Measurements from ENCODE around the gene XPO4. TPM values are rescaled to one million over a fixed set of nuclear protein-coding genes. Genes with fewer than 3 reads are reported as not detected.

The XPO4 gene
- total RNA-seq, 1 experiment from 2014 or later: 39.9 TPM

GRCh38 chr13:20772401-20773131 lies 130.0 kb downstream of the XPO4 start:
- TF ChIP-seq, protein P1, sequence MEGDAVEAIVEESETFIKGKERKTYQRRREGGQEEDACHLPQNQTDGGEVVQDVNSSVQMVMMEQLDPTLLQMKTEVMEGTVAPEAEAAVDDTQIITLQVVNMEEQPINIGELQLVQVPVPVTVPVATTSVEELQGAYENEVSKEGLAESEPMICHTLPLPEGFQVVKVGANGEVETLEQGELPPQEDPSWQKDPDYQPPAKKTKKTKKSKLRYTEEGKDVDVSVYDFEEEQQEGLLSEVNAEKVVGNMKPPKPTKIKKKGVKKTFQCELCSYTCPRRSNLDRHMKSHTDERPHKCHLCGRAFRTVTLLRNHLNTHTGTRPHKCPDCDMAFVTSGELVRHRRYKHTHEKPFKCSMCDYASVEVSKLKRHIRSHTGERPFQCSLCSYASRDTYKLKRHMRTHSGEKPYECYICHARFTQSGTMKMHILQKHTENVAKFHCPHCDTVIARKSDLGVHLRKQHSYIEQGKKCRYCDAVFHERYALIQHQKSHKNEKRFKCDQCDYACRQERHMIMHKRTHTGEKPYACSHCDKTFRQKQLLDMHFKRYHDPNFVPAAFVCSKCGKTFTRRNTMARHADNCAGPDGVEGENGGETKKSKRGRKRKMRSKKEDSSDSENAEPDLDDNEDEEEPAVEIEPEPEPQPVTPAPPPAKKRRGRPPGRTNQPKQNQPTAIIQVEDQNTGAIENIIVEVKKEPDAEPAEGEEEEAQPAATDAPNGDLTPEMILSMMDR (conservative IDR thresholded peaks at IDR 0.05; ENCODE audit: low read depth, low read length): no peak
- TF ChIP-seq EZH2phosphoT487 (IDR thresholded peaks at IDR 0.05; ENCODE audit: borderline replicate concordance, low read length) (no peak), EZH2 (IDR thresholded peaks at IDR 0.05; ENCODE audit: low read length, unreplicated experiment) (no peak)
- Histone ChIP-seq H3K9me3 (ENCODE audit: low read length) (no peaks in the 10 kb centered on the region), H3K27me3 (ENCODE audit: low read length) (no peaks in the 10 kb centered on the region), H3K9me2 (replicated peaks; ENCODE audit: low read length) (no peaks in the 10 kb centered on the region), H3K4me3 (ENCODE audit: low read length) (peak overlapping the region; percentile 77), H4K20me1 (ENCODE audit: low read length) (no peaks in the 10 kb centered on the region), H3K27ac (ENCODE audit: low read length) (peak overlapping the region; percentile 65), H3K4me2 (ENCODE audit: low read length) (peak overlapping the region; percentile 90), H3K36me3 (ENCODE audit: low read depth, low read length) (peaks cover 20% of the 10 kb centered on the region; the same call in 1 of the 2 replicates), H3F3A (ENCODE audit: low read length, unreplicated experiment) (no peaks in the 10 kb centered on the region), H2AFZ (ENCODE audit: low read length) (peak overlapping the region; percentile 90), H3K9ac (ENCODE audit: low read length) (peak overlapping the region; percentile 94), H3K4me1 (ENCODE audit: insufficient read depth, low read length) (peaks cover 13% of the 10 kb centered on the region), H3K79me2 (ENCODE audit: low read length) (peaks cover 23% of the 10 kb centered on the region)
- DNase-seq (no peak), ATAC-seq (no peak)
- no TSS peak for BruUV-seq (replicated peaks)
- ChIA-PET CTCF (no interaction called here), POLR2A (ENCODE audit: unreplicated experiment) (no interaction called here)
- intact Hi-C loops (cut with micrococcal nuclease): loop anchor here (5.0 kb wide), 1 partner anchor 580 kb away; the partner anchor contains the start of gene GJB2

DNA sequence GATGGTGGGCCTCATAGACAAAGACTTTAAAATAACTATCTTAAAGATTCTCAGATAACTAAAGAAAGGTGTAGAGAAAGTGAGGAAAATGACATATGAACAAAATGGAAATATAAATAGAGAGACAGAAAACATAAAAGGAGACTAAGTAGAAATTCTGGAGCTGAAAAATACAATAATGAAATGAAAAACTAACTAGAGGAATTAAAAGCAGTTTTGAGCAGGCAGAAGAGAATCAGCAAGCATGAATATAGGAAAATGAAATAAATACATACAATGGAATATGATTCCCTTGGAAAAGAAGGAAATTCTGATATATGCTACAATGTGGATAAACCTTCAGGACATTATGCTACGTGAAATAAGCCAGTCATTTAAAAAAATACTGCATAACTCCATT lies 132.7 kb downstream of the XPO4 start:
- ChIA-PET POLR2A (ENCODE audit: unreplicated experiment) (no interaction called here), CTCF (no interaction called here)
- Histone ChIP-seq H3K4me2 (ENCODE audit: low read length) (no peak overlapping the region), H3K9ac (ENCODE audit: low read length) (no peak overlapping the region), H3K9me2 (replicated peaks; ENCODE audit: low read length) (no peaks in the 10 kb centered on the region), H3K4me3 (ENCODE audit: low read length) (no peak overlapping the region), H3K27ac (ENCODE audit: low read length) (no peak overlapping the region), H4K20me1 (ENCODE audit: low read length) (no peaks in the 10 kb centered on the region), H3K36me3 (ENCODE audit: low read depth, low read length) (peaks cover 20% of the 10 kb centered on the region; the same call in 1 of the 2 replicates), H2AFZ (ENCODE audit: low read length) (no peak overlapping the region), H3K27me3 (ENCODE audit: low read length) (no peaks in the 10 kb centered on the region), H3K4me1 (ENCODE audit: insufficient read depth, low read length) (peaks cover 13% of the 10 kb centered on the region), H3F3A (ENCODE audit: low read length, unreplicated experiment) (no peaks in the 10 kb centered on the region), H3K9me3 (ENCODE audit: low read length) (no peaks in the 10 kb centered on the region), H3K79me2 (ENCODE audit: low read length) (peaks cover 23% of the 10 kb centered on the region)
- intact Hi-C loops (cut with micrococcal nuclease): loop anchor here (5.0 kb wide), 1 partner anchor 578 kb away; the partner anchor contains the start of gene GJB2
- BruUV-seq (replicated peaks): no TSS peak
- ATAC-seq (no peak), DNase-seq (no peak)
- TF ChIP-seq EZH2 (IDR thresholded peaks at IDR 0.05; ENCODE audit: low read length, unreplicated experiment) (no peak), EZH2phosphoT487 (IDR thresholded peaks at IDR 0.05; ENCODE audit: borderline replicate concordance, low read length) (no peak)
- TF ChIP-seq, protein P1 (conservative IDR thresholded peaks at IDR 0.05; ENCODE audit: low read depth, low read length): no peak

DNA sequence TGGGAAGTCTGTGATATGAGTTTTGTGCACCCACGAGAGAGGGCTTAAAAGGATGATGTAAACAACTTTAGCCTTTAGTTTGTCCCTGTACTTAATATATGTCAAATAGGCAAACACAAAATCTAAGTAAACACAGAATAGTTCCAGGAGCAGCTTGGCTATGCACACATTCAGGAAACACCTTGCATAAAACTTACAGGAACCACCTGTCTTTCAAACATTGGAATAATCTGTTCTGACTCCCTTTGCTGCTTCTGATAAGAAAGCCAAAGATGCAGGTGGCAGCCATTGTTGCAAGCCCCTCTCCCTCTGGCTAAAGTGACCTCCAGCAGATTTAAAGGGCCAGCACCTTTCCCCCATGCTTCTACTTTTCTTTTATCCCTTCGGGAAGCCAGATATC lies 133.5 kb downstream of the XPO4 start:
- no TSS peak for BruUV-seq (replicated peaks)
- Histone ChIP-seq H4K20me1 (ENCODE audit: low read length) (no peaks in the 10 kb centered on the region), H3K4me2 (ENCODE audit: low read length) (no peak overlapping the region), H3K79me2 (ENCODE audit: low read length) (peaks cover 23% of the 10 kb centered on the region), H3K4me1 (ENCODE audit: insufficient read depth, low read length) (peaks cover 13% of the 10 kb centered on the region), H3K36me3 (ENCODE audit: low read depth, low read length) (peaks cover 20% of the 10 kb centered on the region; the same call in 1 of the 2 replicates), H2AFZ (ENCODE audit: low read length) (no peak overlapping the region), H3K9me3 (ENCODE audit: low read length) (no peaks in the 10 kb centered on the region), H3K4me3 (ENCODE audit: low read length) (no peak overlapping the region), H3K27me3 (ENCODE audit: low read length) (no peaks in the 10 kb centered on the region), H3K9ac (ENCODE audit: low read length) (no peak overlapping the region), H3F3A (ENCODE audit: low read length, unreplicated experiment) (no peaks in the 10 kb centered on the region), H3K9me2 (replicated peaks; ENCODE audit: low read length) (no peaks in the 10 kb centered on the region), H3K27ac (ENCODE audit: low read length) (no peak overlapping the region)
- intact Hi-C loops (cut with micrococcal nuclease): no loop called here
- no peak for DNase-seq
- POLR2A ChIA-PET (ENCODE audit: unreplicated experiment): no interaction called here
- no peak for ATAC-seq
- CTCF ChIA-PET: no interaction called here
- TF ChIP-seq, protein P1 (conservative IDR thresholded peaks at IDR 0.05; ENCODE audit: low read depth, low read length): no peak
- TF ChIP-seq EZH2phosphoT487 (IDR thresholded peaks at IDR 0.05; ENCODE audit: borderline replicate concordance, low read length) (no peak), EZH2 (IDR thresholded peaks at IDR 0.05; ENCODE audit: low read length, unreplicated experiment) (no peak)

Measured in PC-3 (cell line).